WTC11 (cell line): ENCODE data around the gene STARD10. TPM values are rescaled to one million over a fixed set of nuclear protein-coding genes. Genes with fewer than 3 reads are reported as not detected.

Experiments
- ATAC-seq: fragments of 200-7000 bp; cut with Tn5 transposase; 2 replicates; pipeline ENCODE4 v1.10.0; 2021; ENCODE audit warnings: mild to moderate bottlenecking, moderate library complexity
- CTCF ChIA-PET: fragments of 300-600 bp; sonication (Branson Sonifier 250); formaldehyde crosslinking; loops from one replicate; lab custom pipeline; 2021; ENCODE audit warnings: antibody characterized with exemption; lab: Charles Lee
- POLR2A ChIA-PET: fragments of 350-600 bp; sonication (Branson Sonifier 250); formaldehyde crosslinking; loops from one replicate; lab custom pipeline; 2021; ENCODE audit warnings: antibody characterized with exemption; lab: Charles Lee
- DNase-seq: peaks from one replicate; pipeline ENCODE4 v3.0.0; 2021; ENCODE audit warnings: low spot score
- H3K27ac Mint-ChIP-seq: 2 replicates; pipeline ENCODE4 v1.8.0; 2021; ENCODE audit warnings: mixed read lengths
- H3K27me3 Mint-ChIP-seq: 2 replicates; pipeline ENCODE4 v1.8.0; 2021; ENCODE audit warnings: low read depth, mild to moderate bottlenecking, moderate library complexity, mixed read lengths
- H3K36me3 Mint-ChIP-seq: 2 replicates; pipeline ENCODE4 v1.8.0; 2021; ENCODE audit warnings: mixed read lengths
- H3K4me1 Mint-ChIP-seq: 2 replicates; pipeline ENCODE4 v1.8.0; 2022; ENCODE audit warnings: mixed read lengths
- H3K4me3 Mint-ChIP-seq: 2 replicates; pipeline ENCODE4 v1.8.0; 2021; ENCODE audit warnings: mild to moderate bottlenecking, moderate library complexity, mixed read lengths
- H3K9me3 Mint-ChIP-seq: 2 replicates; pipeline ENCODE4 v1.8.0; 2021; ENCODE audit warnings: mixed read lengths
- AFF4 ChIP-seq: sonication (generic); formaldehyde crosslinking; IDR thresholded peaks from 2 replicates; pipeline ENCODE4 v1.8.1; 2023; ENCODE audit warnings: mild to moderate bottlenecking, missing genetic modification reagents, borderline replicate concordance
- ERG ChIP-seq: fragments of 250-450 bp; sonication (Bioruptor Pico); IDR thresholded peaks from 2 replicates; pipeline ENCODE4 v1.8.0; 2021; ENCODE audit warnings: mild to moderate bottlenecking
- IRF2 ChIP-seq: sonication (generic); formaldehyde crosslinking; IDR thresholded peaks from 2 replicates; pipeline ENCODE4 v1.8.0; 2022; ENCODE audit warnings: low read depth, missing genetic modification reagents, borderline replicate concordance
- JAZF1 ChIP-seq: fragments of 250-450 bp; sonication (Bioruptor Pico); IDR thresholded peaks from 2 replicates; pipeline ENCODE4 v1.9.0; 2021; ENCODE audit warnings: moderate library complexity, mild to moderate bottlenecking, inconsistent platforms
- KAT7 ChIP-seq: sonication (generic); formaldehyde crosslinking; IDR thresholded peaks from 2 replicates; pipeline ENCODE4 v1.8.1; 2023; ENCODE audit warnings: missing genetic modification reagents, mild to moderate bottlenecking, borderline replicate concordance
- NFATC4 ChIP-seq: fragments of 250-450 bp; sonication (Bioruptor Pico); IDR thresholded peaks from 2 replicates; pipeline ENCODE4 v1.9.0; 2021; ENCODE audit warnings: mild to moderate bottlenecking
- PRDM15 ChIP-seq: sonication (generic); formaldehyde crosslinking; IDR thresholded peaks from 2 replicates; pipeline ENCODE4 v1.8.0; 2022; ENCODE audit warnings: missing genetic modification reagents
- SOX15 ChIP-seq: fragments of 250-450 bp; sonication (Bioruptor Pico); IDR thresholded peaks from 2 replicates; pipeline ENCODE4 v1.9.0; 2021; ENCODE audit warnings: mild to moderate bottlenecking
- SP1 ChIP-seq: sonication (generic); formaldehyde crosslinking; conservative IDR thresholded peaks from 2 replicates; pipeline ENCODE4 v1.8.1; 2022; ENCODE audit warnings: missing genetic modification reagents
- TP53 ChIP-seq: sonication (generic); formaldehyde crosslinking; IDR thresholded peaks from 2 replicates; pipeline ENCODE4 v1.8.1; 2023; ENCODE audit warnings: mild to moderate bottlenecking, missing genetic modification reagents
- ZNF317 ChIP-seq: sonication (generic); formaldehyde crosslinking; IDR thresholded peaks from 2 replicates; pipeline ENCODE4 v1.8.1; 2023; ENCODE audit warnings: low read depth, mild to moderate bottlenecking, moderate library complexity, missing genetic modification reagents, borderline replicate concordance
- ZNF425 ChIP-seq: fragments of 250-450 bp; sonication (Bioruptor Pico); conservative IDR thresholded peaks from 2 replicates; pipeline ENCODE4 v1.9.0; 2021; ENCODE audit warnings: mild to moderate bottlenecking
- total RNA-seq: library from RNA; stranded (reverse); gene quantifications from 3 replicates; pipeline ENCODE4 v1.2.3, GENCODE V29; 2021
- TF ChIP-seq, protein P1 (sequence below): sonication (generic); formaldehyde crosslinking; IDR thresholded peaks from 2 replicates; pipeline ENCODE4 v1.8.1; 2022; ENCODE audit warnings: low read depth, missing genetic modification reagents, borderline replicate concordance
- TF ChIP-seq, protein P2 (sequence below): fragments of 250-450 bp; sonication (Bioruptor Pico); IDR thresholded peaks from 2 replicates; pipeline ENCODE4 v2.1.2; 2022; ENCODE audit warnings: mild to moderate bottlenecking, moderate library complexity
- TF ChIP-seq, protein P3 (sequence below): sonication (generic); formaldehyde crosslinking; IDR thresholded peaks from 2 replicates; pipeline ENCODE4 v1.8.1; 2023; ENCODE audit warnings: mild to moderate bottlenecking, missing genetic modification reagents, moderate library complexity

The STARD10 gene
- total RNA-seq, 1 experiment from 2014 or later = 32.0 TPM

DNA sequence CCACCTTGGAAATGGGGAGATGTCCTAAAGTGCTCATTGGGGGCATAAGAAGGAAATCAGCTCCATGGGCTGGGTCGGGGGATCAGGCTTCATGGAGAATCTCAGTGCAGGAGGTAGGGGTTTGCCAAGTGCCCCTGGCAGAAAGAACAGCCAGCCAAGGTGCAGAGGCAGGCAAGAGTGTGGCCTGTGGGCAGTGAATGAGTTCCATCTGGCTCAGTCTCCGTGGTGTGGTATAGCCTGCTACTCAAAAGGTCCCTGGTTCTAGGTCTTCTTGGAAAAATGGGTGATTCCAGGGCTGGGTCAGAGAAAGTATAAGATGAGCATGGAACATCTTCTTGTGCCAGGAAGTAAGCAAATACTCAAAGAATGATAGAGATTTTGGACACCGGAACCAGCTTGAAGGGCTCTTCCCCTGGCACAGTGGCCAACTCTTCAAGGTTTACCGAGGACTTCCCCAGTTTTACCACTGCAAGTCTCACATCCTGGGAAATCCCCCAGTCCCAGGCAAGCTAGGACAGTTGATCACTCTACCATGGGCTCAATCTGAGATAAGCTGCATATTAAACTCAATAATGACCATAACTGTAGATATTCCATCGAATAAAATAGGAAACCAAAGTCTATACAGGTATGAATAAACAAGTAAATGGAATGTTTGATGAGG is 31.1 kb downstream of the STARD10 start:
- Mint-ChIP-seq H3K9me3 (no peaks in the 10 kb centered on the region), H3K27ac (no peak overlapping the region), H3K27me3 (no peaks in the 10 kb centered on the region; the same call in 1 of the 2 replicates), H3K4me1 (peaks cover 24% of the 10 kb centered on the region), H3K4me3 (no peak overlapping the region), H3K36me3 (no peaks in the 10 kb centered on the region)
- ChIA-PET POLR2A (no interaction called here), CTCF (interaction anchor here (1.4 to 3.1 kb wide), 2 partner anchors 30 to 50 kb away, joined by 4 to 31 read pairs; partner anchors contain the start of gene STARD10)
- DNase-seq = no peak
- ATAC-seq = no peak
- TF ChIP-seq NFATC4 (CRISPR knock-in tag) (no peak), TP53 (CRISPR knock-in tag) (no peak), PRDM15 (CRISPR knock-in tag) (no peak), ZNF425 (CRISPR knock-in tag) (no peak)
- TF ChIP-seq, protein P1, sequence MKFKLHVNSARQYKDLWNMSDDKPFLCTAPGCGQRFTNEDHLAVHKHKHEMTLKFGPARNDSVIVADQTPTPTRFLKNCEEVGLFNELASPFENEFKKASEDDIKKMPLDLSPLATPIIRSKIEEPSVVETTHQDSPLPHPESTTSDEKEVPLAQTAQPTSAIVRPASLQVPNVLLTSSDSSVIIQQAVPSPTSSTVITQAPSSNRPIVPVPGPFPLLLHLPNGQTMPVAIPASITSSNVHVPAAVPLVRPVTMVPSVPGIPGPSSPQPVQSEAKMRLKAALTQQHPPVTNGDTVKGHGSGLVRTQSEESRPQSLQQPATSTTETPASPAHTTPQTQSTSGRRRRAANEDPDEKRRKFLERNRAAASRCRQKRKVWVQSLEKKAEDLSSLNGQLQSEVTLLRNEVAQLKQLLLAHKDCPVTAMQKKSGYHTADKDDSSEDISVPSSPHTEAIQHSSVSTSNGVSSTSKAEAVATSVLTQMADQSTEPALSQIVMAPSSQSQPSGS (CRISPR knock-in tag) = no peak
- TF ChIP-seq, protein P2, sequence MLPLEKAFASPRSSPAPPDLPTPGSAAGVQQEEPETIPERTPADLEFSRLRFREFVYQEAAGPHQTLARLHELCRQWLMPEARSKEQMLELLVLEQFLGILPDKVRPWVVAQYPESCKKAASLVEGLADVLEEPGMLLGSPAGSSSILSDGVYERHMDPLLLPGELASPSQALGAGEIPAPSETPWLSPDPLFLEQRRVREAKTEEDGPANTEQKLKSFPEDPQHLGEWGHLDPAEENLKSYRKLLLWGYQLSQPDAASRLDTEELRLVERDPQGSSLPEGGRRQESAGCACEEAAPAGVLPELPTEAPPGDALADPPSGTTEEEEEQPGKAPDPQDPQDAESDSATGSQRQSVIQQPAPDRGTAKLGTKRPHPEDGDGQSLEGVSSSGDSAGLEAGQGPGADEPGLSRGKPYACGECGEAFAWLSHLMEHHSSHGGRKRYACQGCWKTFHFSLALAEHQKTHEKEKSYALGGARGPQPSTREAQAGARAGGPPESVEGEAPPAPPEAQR (CRISPR knock-in tag) = no peak

DNA sequence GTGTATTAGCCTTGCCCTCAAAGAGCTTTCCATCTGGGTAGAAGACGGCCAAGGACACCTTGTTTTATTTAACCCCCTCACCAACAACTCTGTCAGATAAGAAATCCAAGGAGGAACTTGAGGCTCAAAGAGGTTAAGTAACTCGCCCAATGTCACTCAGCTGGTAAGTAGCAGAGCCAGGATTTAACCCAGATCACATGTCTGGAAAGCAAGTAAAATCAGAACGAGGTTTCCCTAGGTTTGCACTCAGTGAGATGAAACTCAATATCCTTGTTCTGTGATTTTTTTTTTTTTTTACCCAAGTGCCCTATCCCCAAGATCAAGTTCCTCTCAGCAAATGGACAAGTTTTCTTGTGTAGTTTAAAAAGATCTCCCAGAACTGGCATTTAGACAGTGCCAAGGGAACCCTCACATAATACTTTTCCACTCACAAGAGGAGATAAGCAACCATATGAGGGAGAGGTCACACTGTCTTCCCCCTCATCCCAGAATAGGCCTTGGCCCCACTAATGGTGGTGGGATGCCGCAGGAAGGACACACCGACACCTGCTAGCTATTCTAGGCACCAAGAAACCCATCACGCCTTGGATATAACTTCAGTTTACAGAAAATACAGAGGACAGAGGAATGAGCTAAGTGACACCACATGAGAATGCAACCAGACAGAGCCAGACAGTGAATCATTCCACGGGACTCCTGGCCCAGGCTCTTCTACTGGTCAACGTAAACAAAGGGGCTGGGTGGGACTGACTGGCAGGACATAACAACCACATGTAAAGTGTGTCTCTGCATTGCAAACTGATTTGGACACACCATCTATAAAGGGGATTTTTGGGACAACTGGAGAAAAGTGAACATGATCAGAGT is 33.1 kb downstream of the STARD10 start:
- H3K27ac Mint-ChIP-seq = no peak overlapping the region
- ATAC-seq (no peak), DNase-seq (no peak)
- H3K4me3 Mint-ChIP-seq = no peak overlapping the region
- CTCF ChIA-PET = interaction anchor here (1.0 kb wide), 1 partner anchor 33 kb away, joined by 5 read pairs; the partner anchor contains the start of gene STARD10
- peaks cover 23% of the 10 kb centered on the region for H3K4me1 Mint-ChIP-seq
- POLR2A ChIA-PET = no interaction called here
- no peaks in the 10 kb centered on the region for H3K9me3 Mint-ChIP-seq
- no peaks in the 10 kb centered on the region; the same call in 1 of the 2 replicates for H3K27me3 Mint-ChIP-seq
- H3K36me3 Mint-ChIP-seq = peaks cover 11% of the 10 kb centered on the region
- TF ChIP-seq ERG (CRISPR knock-in tag) (no peak), ZNF317 (CRISPR knock-in tag) (no peak), JAZF1 (CRISPR knock-in tag) (no peak), IRF2 (CRISPR knock-in tag) (no peak), SP1 (no peak), SOX15 (CRISPR knock-in tag) (no peak), KAT7 (CRISPR knock-in tag) (no peak), AFF4 (CRISPR knock-in tag) (no peak)
- TF ChIP-seq, protein P3, sequence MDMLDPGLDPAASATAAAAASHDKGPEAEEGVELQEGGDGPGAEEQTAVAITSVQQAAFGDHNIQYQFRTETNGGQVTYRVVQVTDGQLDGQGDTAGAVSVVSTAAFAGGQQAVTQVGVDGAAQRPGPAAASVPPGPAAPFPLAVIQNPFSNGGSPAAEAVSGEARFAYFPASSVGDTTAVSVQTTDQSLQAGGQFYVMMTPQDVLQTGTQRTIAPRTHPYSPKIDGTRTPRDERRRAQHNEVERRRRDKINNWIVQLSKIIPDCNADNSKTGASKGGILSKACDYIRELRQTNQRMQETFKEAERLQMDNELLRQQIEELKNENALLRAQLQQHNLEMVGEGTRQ (CRISPR knock-in tag) = no peak
